Retinal pigment epithelial cell (primary cell): ENCODE results near the gene DYNLT3.

Experiments used
- DNase-seq: peaks from one replicate; pipeline ENCODE4 v3.0.0-alpha.2; 2010; ENCODE audit warnings: low read depth
- H3K4me3 ChIP-seq: 2 replicates; pipeline ENCODE4 v1.5.1; 2011; ENCODE audit warnings: mild to moderate bottlenecking, low read length, control low read depth, moderate library complexity
- CTCF ChIP-seq: conservative IDR thresholded peaks from 2 replicates; pipeline ENCODE4 v1.5.1; 2011; ENCODE audit warnings: low read depth, low read length, control low read depth, inconsistent platforms

The DYNLT3 gene

DNA sequence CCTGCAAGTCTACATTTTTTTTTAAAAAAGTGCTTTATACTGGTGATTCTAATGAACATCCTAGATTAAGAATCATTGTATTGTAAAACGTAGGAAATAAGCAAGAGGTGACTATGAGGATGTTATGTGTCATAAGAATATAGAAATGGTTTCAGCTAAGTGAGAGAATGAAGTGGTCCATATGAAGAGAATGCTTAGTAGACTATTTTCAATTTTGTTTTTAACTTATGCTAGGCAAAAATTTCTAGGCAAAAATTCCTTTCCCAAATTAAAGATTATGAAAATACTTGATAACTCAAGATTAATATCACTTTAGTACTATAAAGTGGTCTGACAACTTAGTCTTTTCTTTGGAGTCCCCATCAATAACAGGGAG, 825 bp downstream of the DYNLT3 start:
- no peak for DNase-seq
- TF ChIP-seq CTCF = no peak
- H3K4me3 ChIP-seq = peak overlapping the region; percentile 66

DNA sequence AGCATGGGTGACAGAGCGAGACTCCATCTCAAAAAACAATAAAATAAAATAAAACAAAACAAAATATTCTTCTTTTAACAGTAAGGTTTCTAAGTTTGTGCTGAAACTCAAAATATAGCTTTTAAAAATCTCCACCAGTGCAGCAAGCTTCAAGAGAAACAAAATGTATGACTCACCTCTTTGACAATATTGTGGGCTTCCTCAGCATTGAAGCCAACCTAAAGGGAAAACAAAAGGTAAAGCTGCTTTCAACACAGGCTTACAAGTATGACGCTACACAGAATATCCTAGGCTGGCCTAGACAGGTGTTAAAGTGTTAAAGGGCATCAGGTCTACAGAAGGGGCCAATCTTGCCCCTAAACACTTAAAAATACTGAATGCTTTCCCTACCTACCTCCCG, 1.2 kb downstream of the DYNLT3 start:
- no peak for TF ChIP-seq CTCF
- no peak for DNase-seq
- peak overlapping the region; percentile 66 for H3K4me3 ChIP-seq

DNA sequence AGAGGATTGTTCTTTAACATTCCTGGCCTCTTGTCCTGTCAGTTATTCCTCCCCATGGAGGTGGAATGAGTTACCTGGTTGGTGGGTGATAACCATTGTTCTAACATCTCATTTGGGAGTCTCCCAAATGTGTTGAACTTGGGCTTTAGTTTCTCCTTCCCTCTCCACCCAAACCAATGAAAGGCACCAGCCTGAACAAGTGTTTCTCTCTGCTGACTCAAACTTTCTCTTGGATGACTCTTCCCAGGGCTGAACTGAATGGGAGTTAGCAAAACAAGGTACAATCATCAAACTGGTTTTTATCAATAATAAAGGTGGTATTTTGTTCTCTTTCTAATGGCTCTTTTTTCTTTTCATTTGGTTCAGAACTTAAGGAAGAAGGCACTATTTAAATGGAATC, 2.7 kb downstream of the DYNLT3 start:
- no peak for TF ChIP-seq CTCF
- DNase-seq = no peak
- H3K4me3 ChIP-seq = no peak overlapping the region

DNA sequence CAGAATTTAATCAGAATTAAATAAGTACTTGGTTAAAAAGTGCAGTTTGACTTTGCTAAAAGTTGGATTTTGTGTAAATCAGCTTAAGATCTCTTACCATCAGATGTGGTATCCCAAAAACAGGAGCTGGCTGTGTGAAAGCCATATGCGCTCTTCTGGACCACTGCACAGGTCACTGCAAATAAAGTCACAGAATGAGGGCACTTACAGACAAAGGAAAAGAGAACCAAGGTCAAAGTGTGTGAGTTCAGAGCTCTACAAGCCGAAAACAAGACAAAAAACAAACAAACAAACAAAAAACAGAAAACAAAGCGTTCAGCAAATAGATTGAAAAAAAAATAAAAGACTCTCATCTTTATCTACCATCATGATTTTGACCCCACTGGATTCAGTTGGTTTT, 6.4 kb downstream of the DYNLT3 start:
- no peak for TF ChIP-seq CTCF
- H3K4me3 ChIP-seq = no peak overlapping the region
- DNase-seq = no peak

GRCh38 chrX:37834937-37835336, 12.4 kb downstream of the DYNLT3 start:
- TF ChIP-seq CTCF = no peak
- no peak overlapping the region for H3K4me3 ChIP-seq
- DNase-seq = peak; percentile 53

- DNase-seq = no peak
- no peak for TF ChIP-seq CTCF
- no peak overlapping the region for H3K4me3 ChIP-seq
Observed at GRCh38 chrX:37830371-37830770, 17.0 kb downstream of the DYNLT3 start.

DNA sequence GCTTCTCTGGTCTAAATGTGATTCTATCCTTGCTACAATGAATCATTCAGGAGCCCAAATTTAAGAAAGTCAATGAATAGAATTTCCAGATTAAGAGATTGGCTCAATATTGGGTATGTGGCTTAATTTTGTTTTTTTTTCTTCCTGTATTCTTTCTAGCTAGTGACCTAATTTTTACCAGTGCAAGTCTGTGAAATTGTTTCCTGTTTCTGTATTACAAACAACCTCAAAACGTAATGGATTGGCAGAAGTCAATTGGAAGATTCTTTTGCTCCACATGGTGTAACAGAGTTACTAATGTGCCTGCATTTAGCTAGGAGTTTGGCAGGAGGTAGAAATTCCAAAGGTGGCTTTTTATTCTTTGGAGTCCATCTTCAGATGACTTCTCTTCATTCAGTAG, 17.6 kb downstream of the DYNLT3 start:
- no peak overlapping the region for H3K4me3 ChIP-seq
- TF ChIP-seq CTCF = no peak
- DNase-seq = no peak
